H1 (cell line): ENCODE measurements around the gene TUBGCP2. TPM values are rescaled to one million over a fixed set of nuclear protein-coding genes. Genes with fewer than 3 reads are reported as not detected.

Source experiments
- CBX5 ChIP-seq: fragments of 300-800, 300-1000 bp; sonication (generic); IDR thresholded peaks from 2 replicates; pipeline ENCODE4 v1.7.1; 2016; ENCODE audit warnings: antibody characterized with exemption, low read length, low read depth
- HDAC6 ChIP-seq: IDR thresholded peaks from one replicate; pipeline ENCODE4 v1.7.1; 2012; ENCODE audit warnings: low read depth, mild to moderate bottlenecking, inconsistent platforms, low read length, moderate library complexity
- RNF2 ChIP-seq: fragments of 200-900, 300-1000 bp; sonication (generic); IDR thresholded peaks from 2 replicates; pipeline ENCODE4 v1.7.1; 2016; ENCODE audit warnings: borderline replicate concordance, low read depth, mild to moderate bottlenecking, antibody characterized with exemption, low read length; ENCODE audit not compliant: poor library complexity, severe bottlenecking; ENCODE audit errors: missing control alignments
- SAP30 ChIP-seq: fragments of 300-600 bp; sonication (generic); IDR thresholded peaks from 2 replicates; pipeline ENCODE4 v1.7.1; 2012; ENCODE audit warnings: low read length, moderate library complexity, mild to moderate bottlenecking, inconsistent platforms; ENCODE audit not compliant: insufficient read depth, insufficient replicate concordance
- SIN3A ChIP-seq, 2 experiments: IDR thresholded peaks in 1 of 2; conservative IDR thresholded peaks in 1 of 2; 2 replicates each; pipeline ENCODE4 v1.6.1; 2011 to 2012; ENCODE audit warnings: low read length in 2 of 2, improper control_type of control experiment in 1 of 2, low read depth in 1 of 2, mild to moderate bottlenecking in 1 of 2
- SRF ChIP-seq: IDR thresholded peaks from 2 replicates; pipeline ENCODE4 v1.6.1; 2011; ENCODE audit warnings: mild to moderate bottlenecking, low read depth, low read length, moderate library complexity
- polyA plus RNA-seq, 7 experiments: library from polyadenylated mRNA; depleted of rRNA in 3 of 7; stranded (reverse) in 5 of 7; unstranded in 2 of 7; fragments of >200 nt in 5 of 7; fragments of 200-250 nt in 2 of 7; gene quantifications; 1 replicate in 5 of 7; 2 replicates in 1 of 7; 4 replicates in 1 of 7; pipeline versions ENCODE4 v1.2.1 to v1.2.3, GENCODE V29; 2011 to 2013; ENCODE audit warnings: missing spikeins in 2 of 7, mixed read lengths in 2 of 7
- total RNA-seq: library from RNA; stranded (reverse); fragmentation: NEBNext Ultra II Directional; extraction: Animal tissue kit (Norgen Biotek cat#: 25700); gene quantifications from 2 replicates; pipeline ENCODE4 v1.2.1, GENCODE V29; 2021
- TF ChIP-seq, protein P1 (sequence below): IDR thresholded peaks from 2 replicates; pipeline ENCODE4 v1.6.1; 2012; ENCODE audit warnings: low read length, inconsistent platforms
- TF ChIP-seq, protein P2 (sequence below): IDR thresholded peaks from 2 replicates; pipeline ENCODE4 v1.6.1; 2011; ENCODE audit warnings: low read length, improper control_type of control experiment

Gene TUBGCP2
- total and polyA plus RNA-seq, 2 of the 8 experiments (the other 6 are each of a cell fraction or from before 2014, with no cell fraction given): 34.9 to 51.9 TPM

DNA sequence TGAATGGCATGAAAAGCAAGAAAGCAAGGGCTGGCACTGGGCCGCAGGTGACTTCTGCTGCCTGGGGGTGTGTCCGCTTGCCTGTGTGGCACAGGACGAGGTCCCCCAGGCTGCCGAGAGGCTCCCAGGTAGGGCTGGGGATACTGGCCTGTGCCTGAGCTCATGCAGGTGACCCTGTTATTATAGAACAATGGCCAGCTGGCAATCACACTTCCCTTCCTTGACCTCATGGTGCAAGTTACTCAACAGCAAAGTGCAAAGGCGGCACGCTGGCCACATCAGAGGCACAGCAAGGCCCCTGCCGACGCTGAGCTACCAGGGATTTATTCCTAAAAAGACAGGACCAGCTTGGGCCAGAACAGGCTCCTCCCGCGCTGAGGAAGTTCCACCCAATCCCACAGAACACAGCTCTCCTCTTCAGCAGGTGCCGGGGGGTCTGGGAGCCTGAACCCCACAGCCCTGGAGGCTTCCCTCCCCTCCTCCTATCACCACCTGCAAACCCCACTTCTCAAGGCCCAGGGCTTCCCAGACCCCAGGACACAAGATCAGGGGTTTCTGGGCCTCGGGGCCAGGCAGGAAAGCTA lies 30.6 kb downstream of the TUBGCP2 start (continued):
- no peak for TF ChIP-seq SRF
- TF ChIP-seq RNF2: no peak
- TF ChIP-seq, protein P1, sequence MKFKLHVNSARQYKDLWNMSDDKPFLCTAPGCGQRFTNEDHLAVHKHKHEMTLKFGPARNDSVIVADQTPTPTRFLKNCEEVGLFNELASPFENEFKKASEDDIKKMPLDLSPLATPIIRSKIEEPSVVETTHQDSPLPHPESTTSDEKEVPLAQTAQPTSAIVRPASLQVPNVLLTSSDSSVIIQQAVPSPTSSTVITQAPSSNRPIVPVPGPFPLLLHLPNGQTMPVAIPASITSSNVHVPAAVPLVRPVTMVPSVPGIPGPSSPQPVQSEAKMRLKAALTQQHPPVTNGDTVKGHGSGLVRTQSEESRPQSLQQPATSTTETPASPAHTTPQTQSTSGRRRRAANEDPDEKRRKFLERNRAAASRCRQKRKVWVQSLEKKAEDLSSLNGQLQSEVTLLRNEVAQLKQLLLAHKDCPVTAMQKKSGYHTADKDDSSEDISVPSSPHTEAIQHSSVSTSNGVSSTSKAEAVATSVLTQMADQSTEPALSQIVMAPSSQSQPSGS: no peak
- TF ChIP-seq, protein P2, sequence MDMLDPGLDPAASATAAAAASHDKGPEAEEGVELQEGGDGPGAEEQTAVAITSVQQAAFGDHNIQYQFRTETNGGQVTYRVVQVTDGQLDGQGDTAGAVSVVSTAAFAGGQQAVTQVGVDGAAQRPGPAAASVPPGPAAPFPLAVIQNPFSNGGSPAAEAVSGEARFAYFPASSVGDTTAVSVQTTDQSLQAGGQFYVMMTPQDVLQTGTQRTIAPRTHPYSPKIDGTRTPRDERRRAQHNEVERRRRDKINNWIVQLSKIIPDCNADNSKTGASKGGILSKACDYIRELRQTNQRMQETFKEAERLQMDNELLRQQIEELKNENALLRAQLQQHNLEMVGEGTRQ: no peak
- no peak for TF ChIP-seq HDAC6
- no peak for TF ChIP-seq CBX5
- no peak for TF ChIP-seq SAP30
- TF ChIP-seq SIN3A (conservative IDR thresholded peaks at IDR 0.05 in 1 of 2, IDR thresholded peaks at IDR 0.05 in 1 of 2; ENCODE audit: low read depth in 1 of 2, low read length in 2 of 2): no peak
